Activated CD8-positive, alpha-beta T cell treated with anti-CD3 and anti-CD28 coated beads for 36 hours (primary cell): ENCODE measurements around the gene KMT2E. TPM values are rescaled to one million over a fixed set of nuclear protein-coding genes. Genes with fewer than 3 reads are reported as not detected.

Experiments
- ATAC-seq: fragments of 200-7000 bp; cut with Tn5 transposase; one replicate; pipeline ENCODE4 v1.10.0; 2021; ENCODE audit warnings: mild to moderate bottlenecking, moderate library complexity
- CTCF ChIA-PET: fragments of 350-600 bp; sonication (Branson Sonifier 250); formaldehyde crosslinking; loops from one replicate; lab custom pipeline; 2021; ENCODE audit warnings: antibody characterized with exemption; lab: Charles Lee
- POLR2A ChIA-PET: fragments of 350-600 bp; sonication (Branson Sonifier 250); formaldehyde crosslinking; loops from one replicate; lab custom pipeline; 2021; ENCODE audit warnings: antibody characterized with exemption; lab: Charles Lee
- DNase-seq: peaks from one replicate; pipeline ENCODE4 v3.0.0-alpha.2; 2020
- H3K27ac Mint-ChIP-seq: one replicate; pipeline ENCODE4 v1.8.0; 2021; ENCODE audit warnings: mild to moderate bottlenecking, mixed read lengths
- H3K27me3 Mint-ChIP-seq: one replicate; pipeline ENCODE4 v1.8.0; 2021; ENCODE audit warnings: mixed read lengths
- H3K36me3 Mint-ChIP-seq: one replicate; pipeline ENCODE4 v1.8.0; 2021; ENCODE audit warnings: low read depth, mixed read lengths
- H3K4me1 Mint-ChIP-seq: one replicate; pipeline ENCODE4 v1.8.0; 2021; ENCODE audit warnings: low read depth, mixed read lengths
- H3K4me3 Mint-ChIP-seq: one replicate; pipeline ENCODE4 v1.8.0; 2021; ENCODE audit warnings: mild to moderate bottlenecking, moderate library complexity, mixed read lengths
- H3K9me3 Mint-ChIP-seq: one replicate; pipeline ENCODE4 v1.8.0; 2021; ENCODE audit warnings: mixed read lengths
- intact Hi-C: fragments of 100-400 bp; cut with micrococcal nuclease; formaldehyde crosslinking; loops from one replicate; pipeline ENCODE4 v1.10.0; 2022
- total RNA-seq, 2 experiments: library from RNA; stranded (reverse); gene quantifications; one replicate each; pipeline ENCODE4 v1.2.3, GENCODE V29; 2021
- TF ChIP-seq, protein P1 (sequence below): fragments of 200-600 bp; IDR thresholded peaks from one replicate; pipeline ENCODE4 v1.8.0; 2022; ENCODE audit warnings: antibody characterized with exemption, mild to moderate bottlenecking

Gene KMT2E
- total RNA-seq, 2 experiments from 2014 or later, result 94.7 to 98.4 TPM

DNA sequence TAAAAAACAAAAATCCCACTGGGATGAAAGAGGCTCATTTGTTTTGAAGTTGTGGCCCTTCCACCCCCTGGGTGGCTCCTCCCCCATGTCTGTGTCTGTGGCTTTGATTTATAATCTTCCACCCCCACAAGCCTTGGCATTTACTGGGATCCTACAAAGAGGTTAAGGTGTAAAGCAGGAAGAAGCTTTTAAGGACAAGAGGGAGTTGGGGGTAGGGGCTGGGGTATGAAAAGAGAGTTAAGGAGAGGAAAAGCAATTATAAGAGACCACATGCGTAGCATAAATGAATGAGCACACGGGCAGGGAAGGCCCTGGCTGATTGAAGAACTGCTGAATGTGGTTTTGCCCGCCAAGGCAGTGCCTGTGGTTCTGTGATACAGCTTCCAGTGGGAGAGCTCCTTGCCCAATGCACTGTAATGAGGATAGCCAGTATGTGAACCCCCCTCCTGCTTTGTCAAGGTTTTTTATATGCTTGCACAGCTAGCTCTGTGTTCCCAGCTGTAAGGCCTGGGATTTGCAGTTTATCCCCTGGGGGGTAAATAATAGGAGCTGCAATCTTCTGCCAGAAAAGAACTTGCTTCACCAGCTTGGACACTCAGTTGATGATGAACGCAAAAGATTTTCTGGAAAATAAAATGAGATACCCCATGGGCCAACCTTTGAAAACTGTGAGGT lies 34.7 kb upstream of the KMT2E start:
- ChIA-PET POLR2A (interaction anchor here (0.5 to 12.5 kb wide), 5 partner anchors 18 to 34 kb away, joined by 3 to 186 read pairs (median 3); partner anchors contain the start of gene KMT2E), CTCF (interaction anchor here (1.2 to 16.8 kb wide), 7 partner anchors 12 to 96 kb away, joined by 3 to 210 read pairs (median 51); partner anchors contain the start of gene KMT2E)
- intact Hi-C loops, result no loop called here
- H3K27ac Mint-ChIP-seq, result peak overlapping the region; percentile 30
- peaks cover 40% of the 10 kb centered on the region for H3K4me1 Mint-ChIP-seq
- no peaks in the 10 kb centered on the region for H3K9me3 Mint-ChIP-seq
- no peak overlapping the region for H3K4me3 Mint-ChIP-seq
- DNase-seq, result no peak
- TF ChIP-seq, protein P1, sequence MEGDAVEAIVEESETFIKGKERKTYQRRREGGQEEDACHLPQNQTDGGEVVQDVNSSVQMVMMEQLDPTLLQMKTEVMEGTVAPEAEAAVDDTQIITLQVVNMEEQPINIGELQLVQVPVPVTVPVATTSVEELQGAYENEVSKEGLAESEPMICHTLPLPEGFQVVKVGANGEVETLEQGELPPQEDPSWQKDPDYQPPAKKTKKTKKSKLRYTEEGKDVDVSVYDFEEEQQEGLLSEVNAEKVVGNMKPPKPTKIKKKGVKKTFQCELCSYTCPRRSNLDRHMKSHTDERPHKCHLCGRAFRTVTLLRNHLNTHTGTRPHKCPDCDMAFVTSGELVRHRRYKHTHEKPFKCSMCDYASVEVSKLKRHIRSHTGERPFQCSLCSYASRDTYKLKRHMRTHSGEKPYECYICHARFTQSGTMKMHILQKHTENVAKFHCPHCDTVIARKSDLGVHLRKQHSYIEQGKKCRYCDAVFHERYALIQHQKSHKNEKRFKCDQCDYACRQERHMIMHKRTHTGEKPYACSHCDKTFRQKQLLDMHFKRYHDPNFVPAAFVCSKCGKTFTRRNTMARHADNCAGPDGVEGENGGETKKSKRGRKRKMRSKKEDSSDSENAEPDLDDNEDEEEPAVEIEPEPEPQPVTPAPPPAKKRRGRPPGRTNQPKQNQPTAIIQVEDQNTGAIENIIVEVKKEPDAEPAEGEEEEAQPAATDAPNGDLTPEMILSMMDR, result no peak
- no peaks in the 10 kb centered on the region for H3K27me3 Mint-ChIP-seq
- peaks cover 2% of the 10 kb centered on the region for H3K36me3 Mint-ChIP-seq
- no peak for ATAC-seq

DNA sequence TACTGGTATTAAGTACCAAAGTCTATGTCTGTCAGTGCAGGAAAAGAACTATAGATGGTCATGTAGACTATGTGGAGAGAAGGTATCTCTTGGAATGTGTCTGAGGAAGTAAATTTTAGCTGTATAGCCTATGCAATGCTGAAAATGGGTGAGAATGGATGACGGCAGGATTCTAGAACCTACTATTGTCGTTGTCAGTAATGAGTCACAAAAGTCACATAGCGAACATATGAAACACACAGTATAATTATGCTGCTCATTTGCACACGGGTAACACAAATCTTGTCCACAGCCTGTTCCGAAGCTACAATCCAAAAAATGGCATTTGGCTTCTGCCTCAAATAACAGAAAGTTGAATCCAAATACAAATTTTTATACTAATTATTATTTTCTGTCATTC lies 33.6 kb upstream of the KMT2E start:
- TF ChIP-seq, protein P1, result no peak
- Mint-ChIP-seq H3K36me3 (peaks cover 2% of the 10 kb centered on the region), H3K4me1 (peaks cover 50% of the 10 kb centered on the region), H3K9me3 (no peaks in the 10 kb centered on the region), H3K27me3 (no peaks in the 10 kb centered on the region), H3K4me3 (no peak overlapping the region), H3K27ac (no peak overlapping the region)
- ChIA-PET POLR2A (interaction anchor here (1.5 to 12.5 kb wide), 2 partner anchors 33 to 40 kb away, joined by 6 to 186 read pairs; partner anchors contain the start of gene KMT2E), CTCF (interaction anchor here (0.7 to 16.8 kb wide), 29 partner anchors 8 to 164 kb away, joined by 3 to 210 read pairs (median 7); partner anchors contain the start of gene KMT2E)
- no peak for DNase-seq
- ATAC-seq, result no peak
- intact Hi-C loops, result loop anchor here (2.0 to 10.0 kb wide), 4 partner anchors 33 to 354 kb away; no protein-coding TSS in a partner anchor

DNA sequence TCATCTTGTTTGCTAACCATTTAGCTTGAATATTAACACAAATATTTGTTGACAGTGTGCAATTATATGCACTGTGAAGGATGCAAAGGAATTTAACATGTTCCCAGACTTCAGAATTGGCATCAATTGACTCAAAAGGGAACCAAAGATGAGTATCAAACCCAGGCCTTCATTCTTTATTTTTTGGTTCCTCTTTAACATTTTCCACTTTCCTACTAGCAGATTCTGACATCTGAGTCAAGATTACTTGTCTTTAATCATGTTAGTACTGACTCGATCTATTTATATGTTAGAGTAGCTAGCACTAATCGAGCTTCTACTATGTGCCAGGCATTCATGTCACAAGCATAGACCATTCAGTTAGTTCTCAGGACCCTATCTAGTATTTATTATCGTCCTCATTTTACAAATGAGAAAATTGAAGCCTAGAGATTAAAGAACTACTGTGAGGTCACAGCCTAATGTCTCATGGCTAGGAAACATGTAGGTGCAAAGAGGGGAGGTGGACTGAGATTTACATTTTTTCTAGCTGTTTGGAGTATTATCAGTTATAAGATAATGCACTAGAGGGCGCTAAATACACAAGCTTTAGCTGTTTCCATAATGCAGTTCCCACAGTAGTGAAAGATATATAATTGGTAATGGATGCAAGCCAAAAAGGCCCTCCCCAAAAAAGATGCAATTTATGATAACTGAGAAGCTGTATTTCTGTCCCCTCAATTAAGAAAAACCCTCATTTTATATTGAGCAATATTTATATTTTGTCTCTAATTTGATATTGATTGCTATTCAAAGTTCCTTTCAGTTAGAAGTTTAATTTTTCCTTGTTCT lies 32.9 kb upstream of the KMT2E start:
- Mint-ChIP-seq H3K4me3 (no peak overlapping the region), H3K27ac (peak overlapping the region; percentile 45), H3K27me3 (no peaks in the 10 kb centered on the region), H3K36me3 (peaks cover 7% of the 10 kb centered on the region), H3K9me3 (no peaks in the 10 kb centered on the region), H3K4me1 (peaks cover 55% of the 10 kb centered on the region)
- ChIA-PET CTCF (interaction anchor here (0.6 to 16.8 kb wide), 49 partner anchors 9 to 446 kb away, joined by 3 to 210 read pairs (median 6); partner anchors contain the start of gene KMT2E), POLR2A (interaction anchor here (1.0 to 12.5 kb wide), 4 partner anchors 32 to 160 kb away, joined by 3 to 186 read pairs (median 12); partner anchors contain the start of gene KMT2E)
- DNase-seq (no peak), ATAC-seq (no peak)
- TF ChIP-seq, protein P1, result peak; percentile 74
- intact Hi-C loops, result loop anchor here (2.0 to 10.0 kb wide), 4 partner anchors 34 to 354 kb away; no protein-coding TSS in a partner anchor

GRCh38 chr7:104981672-104982037 lies 32.4 kb upstream of the KMT2E start:
- ChIA-PET POLR2A (interaction anchor here (0.8 to 12.5 kb wide), 5 partner anchors 32 to 160 kb away, joined by 3 to 186 read pairs (median 6); partner anchors contain the start of gene KMT2E), CTCF (interaction anchor here (0.6 to 16.8 kb wide), 44 partner anchors 9 to 445 kb away, joined by 3 to 210 read pairs (median 6); partner anchors contain the start of gene KMT2E)
- Mint-ChIP-seq H3K36me3 (peaks cover 9% of the 10 kb centered on the region), H3K9me3 (no peaks in the 10 kb centered on the region), H3K27me3 (no peaks in the 10 kb centered on the region), H3K4me3 (no peak overlapping the region), H3K27ac (no peak overlapping the region), H3K4me1 (peaks cover 60% of the 10 kb centered on the region)
- DNase-seq, result no peak
- TF ChIP-seq, protein P1, result no peak
- intact Hi-C loops, result loop anchor here (2.0 to 10.0 kb wide), 5 partner anchors 29 to 353 kb away; no protein-coding TSS in a partner anchor
- no peak for ATAC-seq
